Renal cortex interstitium (tissue), 11 donors: ENCODE measurements around the gene CD247. TPM values are rescaled to one million over a fixed set of nuclear protein-coding genes. Genes with fewer than 3 reads are reported as not detected.

ENCODE experiments used
- DNase-seq, 11 donors: peaks; one replicate each; pipeline ENCODE4 v3.0.0-alpha.2; 2013; ENCODE audit warnings: low read depth in 9 of 11, low spot score in 4 of 11; ENCODE audit errors: extremely low read depth in 1 of 11
- polyA plus RNA-seq, 3 donors: library from polyadenylated mRNA; unstranded; fragments of 120-200 nt; gene quantifications; one replicate each; pipeline ENCODE4 v1.2.1, GENCODE V29; 2013; ENCODE audit not compliant: insufficient read length in 3 of 3

CD247 gene
- polyA plus RNA-seq, 3 donors: 0.36 to 0.72 (median 0.50) TPM

- no peak for DNase-seq
Observed at GRCh38 chr1:167544447-167545093, 26.2 kb upstream of the CD247 start.

- no peak for DNase-seq
Observed at GRCh38 chr1:167543199-167543990, 25.1 kb upstream of the CD247 start.

- no peak for DNase-seq
Observed at GRCh38 chr1:167542109-167543032, 24.0 kb upstream of the CD247 start.

- DNase-seq: no peak
Observed at GRCh38 chr1:167541610-167542009, 23.3 kb upstream of the CD247 start.

GRCh38 chr1:167541003-167541402 is 22.7 kb upstream of the CD247 start:
- DNase-seq: no peak

- no peak for DNase-seq
Observed at GRCh38 chr1:167538657-167539056, 20.3 kb upstream of the CD247 start.

GRCh38 chr1:167533851-167534300 is 15.5 kb upstream of the CD247 start:
- DNase-seq: peak; percentile 43 to 70 (median 56)

GRCh38 chr1:167532964-167533824 is 14.9 kb upstream of the CD247 start:
- DNase-seq: no peak

- DNase-seq: no peak
Observed at GRCh38 chr1:167532375-167532774, 14.0 kb upstream of the CD247 start.

GRCh38 chr1:167529829-167530474 is 11.6 kb upstream of the CD247 start:
- no peak for DNase-seq

- DNase-seq: no peak
Observed at GRCh38 chr1:167528057-167528728, 9.9 kb upstream of the CD247 start.

GRCh38 chr1:167526667-167527383 is 8.5 kb upstream of the CD247 start:
- no peak for DNase-seq

- no peak for DNase-seq
Observed at GRCh38 chr1:167524651-167525050, 6.3 kb upstream of the CD247 start.

- no peak for DNase-seq
Observed at GRCh38 chr1:167522246-167522645, 3.9 kb upstream of the CD247 start.

- DNase-seq: no peak
Observed at GRCh38 chr1:167520711-167521206, 2.4 kb upstream of the CD247 start.

GRCh38 chr1:167517535-167518330 is 596 bp downstream of the CD247 start:
- no peak for DNase-seq
